Right ventricle myocardium superior (tissue), 1 donor: Measurements from ENCODE around the gene HS6ST3. TPM values are rescaled to one million over a fixed set of nuclear protein-coding genes. Genes with fewer than 3 reads are reported as not detected.
"Not testable (repeated sequence)": the region's sequence is repeated elsewhere in the genome, so short reads cannot be mapped to it uniquely, and the experiment has no call there.

Experiments
- ATAC-seq: fragments of 200-7000 bp; cut with Tn5 transposase; one replicate; pipeline ENCODE4 v1.9.1; 2020; ENCODE audit warnings: mild to moderate bottlenecking; ENCODE audit not compliant: poor library complexity
- DNase-seq: peaks from one replicate; pipeline ENCODE4 v3.0.0-alpha.2; 2020
- intact Hi-C: fragments of 100-400 bp; cut with DNase I; formaldehyde crosslinking; loops from one replicate; pipeline ENCODE4 v1.11.2; 2022
- total RNA-seq: library from RNA; stranded (reverse); fragmentation: NEBNext Ultra II Directional; extraction: Animal tissue kit (Norgen Biotek cat#: 25700); gene quantifications from one replicate; pipeline ENCODE4 v1.2.1, GENCODE V29; 2021
- donor health status: DM: no; HTN: yes; CAD: no; lungs with severe emphysema.

Gene HS6ST3
- total RNA-seq, 1 donor from 2014 or later, result 0.56 TPM

DNA sequence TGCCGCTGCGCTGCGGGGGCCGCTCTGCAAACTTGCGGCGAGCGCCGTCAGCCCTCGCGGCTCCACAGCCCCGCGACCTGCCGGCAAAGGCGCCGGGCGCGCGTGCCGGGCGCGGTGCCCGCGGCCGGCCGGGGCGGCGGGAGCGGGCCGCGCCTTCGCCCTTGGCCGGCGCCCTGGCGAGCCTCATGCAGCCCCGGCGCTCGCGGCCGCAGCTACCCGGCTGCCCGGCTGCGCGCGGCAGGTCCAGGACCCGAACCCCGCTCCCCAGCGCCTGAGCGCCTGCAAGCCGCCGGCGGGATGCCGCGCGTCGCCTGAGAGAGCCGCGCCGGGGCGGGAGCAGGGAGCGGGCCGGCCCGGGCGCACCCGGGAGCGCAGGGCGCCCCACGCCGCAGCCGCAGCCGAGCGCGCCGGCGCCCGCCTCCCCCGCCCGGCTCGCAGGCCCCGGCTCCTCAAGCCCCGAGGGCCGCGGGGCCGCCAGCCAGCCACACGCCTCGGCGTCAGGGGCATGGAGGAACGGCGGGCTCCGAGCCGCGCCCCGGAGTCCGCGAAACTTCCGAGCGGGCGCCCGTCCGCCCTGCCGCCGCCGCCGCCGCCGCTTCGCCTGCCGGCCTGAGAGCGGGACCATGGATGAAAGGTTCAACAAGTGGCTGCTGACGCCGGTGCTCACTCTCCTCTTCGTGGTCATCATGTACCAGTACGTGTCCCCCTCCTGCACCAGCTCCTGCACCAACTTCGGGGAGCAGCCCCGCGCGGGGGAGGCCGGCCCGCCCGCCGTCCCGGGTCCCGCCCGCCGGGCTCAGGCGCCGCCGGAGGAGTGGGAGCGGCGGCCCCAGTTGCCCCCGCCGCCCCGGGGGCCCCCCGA, 564 bp downstream of the HS6ST3 start:
- ATAC-seq (peak; percentile 12), DNase-seq (no peak)
- intact Hi-C loops, result no loop called here

DNA sequence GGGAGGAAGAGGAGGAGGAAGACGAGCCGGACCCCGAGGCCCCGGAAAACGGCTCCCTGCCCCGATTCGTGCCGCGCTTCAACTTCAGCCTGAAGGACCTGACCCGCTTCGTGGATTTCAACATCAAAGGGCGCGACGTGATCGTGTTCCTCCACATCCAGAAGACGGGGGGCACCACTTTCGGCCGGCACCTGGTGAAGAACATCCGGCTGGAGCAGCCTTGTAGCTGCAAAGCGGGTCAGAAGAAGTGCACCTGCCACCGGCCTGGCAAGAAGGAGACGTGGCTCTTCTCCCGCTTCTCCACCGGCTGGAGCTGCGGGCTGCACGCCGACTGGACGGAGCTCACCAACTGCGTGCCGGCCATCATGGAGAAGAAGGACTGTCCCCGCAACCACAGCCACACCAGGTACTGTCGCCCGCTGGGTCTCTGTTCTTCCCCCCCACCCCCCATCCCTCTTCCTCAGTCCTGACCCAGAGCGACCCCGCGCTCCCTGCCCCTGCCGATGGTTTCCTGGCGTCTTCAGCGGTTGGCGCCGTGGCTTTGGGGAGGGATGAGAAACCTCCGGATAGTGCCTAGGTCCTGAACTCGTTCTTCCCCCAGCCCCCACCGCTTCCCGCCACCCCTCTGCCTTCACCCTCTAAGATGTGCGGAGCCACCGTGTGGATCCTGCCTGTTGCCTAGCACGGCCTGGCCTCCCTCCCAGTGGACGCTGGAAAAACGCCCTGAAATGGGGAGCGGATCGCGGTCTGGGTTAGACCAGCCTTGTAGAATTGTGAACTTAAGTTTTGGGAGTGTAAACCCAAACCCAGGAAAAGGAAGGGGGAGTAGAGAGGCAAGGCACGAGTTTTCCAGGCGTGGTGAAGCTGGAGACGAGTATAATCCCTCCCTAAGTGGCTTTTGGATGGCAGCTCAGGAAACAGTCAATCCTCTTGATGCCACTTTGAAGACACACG, 1.5 kb downstream of the HS6ST3 start:
- peak; percentile 67 for ATAC-seq
- intact Hi-C loops, result no loop called here
- DNase-seq, result peak; percentile 45

DNA sequence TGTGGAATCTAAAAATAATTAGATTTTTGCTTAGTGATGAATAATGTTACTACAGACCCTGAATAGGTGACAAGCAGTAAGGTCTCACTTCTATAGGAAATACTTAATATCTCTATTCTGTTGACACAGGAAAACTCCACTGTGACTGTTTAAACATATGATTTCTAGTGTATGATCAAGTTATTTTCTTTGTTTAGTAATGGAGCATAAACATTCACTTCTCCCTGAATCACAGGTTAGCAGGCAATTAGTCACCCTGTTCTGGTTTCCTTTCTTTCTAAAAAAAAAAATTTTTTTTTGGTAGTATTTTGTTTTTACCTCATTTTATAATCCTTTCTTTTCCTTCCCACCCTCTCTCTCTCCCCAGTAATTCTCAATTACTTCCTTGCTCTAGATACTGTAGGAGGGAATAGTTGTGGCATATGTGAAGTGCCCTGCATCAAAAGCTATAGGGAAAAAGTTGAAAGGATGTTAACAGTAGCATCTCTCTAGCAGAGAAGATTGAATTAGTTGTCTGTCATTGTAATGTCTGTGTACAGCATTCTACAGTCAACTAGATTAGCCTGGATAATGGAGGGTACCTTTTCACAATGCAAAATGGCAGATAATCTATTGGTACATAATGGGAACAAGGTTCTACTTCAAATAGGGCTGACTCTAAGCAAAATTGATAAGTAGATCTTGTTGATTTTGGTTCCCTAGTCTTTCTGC, 3.5 kb downstream of the HS6ST3 start:
- ATAC-seq (no peak), DNase-seq (no peak)
- intact Hi-C loops, result no loop called here

DNA sequence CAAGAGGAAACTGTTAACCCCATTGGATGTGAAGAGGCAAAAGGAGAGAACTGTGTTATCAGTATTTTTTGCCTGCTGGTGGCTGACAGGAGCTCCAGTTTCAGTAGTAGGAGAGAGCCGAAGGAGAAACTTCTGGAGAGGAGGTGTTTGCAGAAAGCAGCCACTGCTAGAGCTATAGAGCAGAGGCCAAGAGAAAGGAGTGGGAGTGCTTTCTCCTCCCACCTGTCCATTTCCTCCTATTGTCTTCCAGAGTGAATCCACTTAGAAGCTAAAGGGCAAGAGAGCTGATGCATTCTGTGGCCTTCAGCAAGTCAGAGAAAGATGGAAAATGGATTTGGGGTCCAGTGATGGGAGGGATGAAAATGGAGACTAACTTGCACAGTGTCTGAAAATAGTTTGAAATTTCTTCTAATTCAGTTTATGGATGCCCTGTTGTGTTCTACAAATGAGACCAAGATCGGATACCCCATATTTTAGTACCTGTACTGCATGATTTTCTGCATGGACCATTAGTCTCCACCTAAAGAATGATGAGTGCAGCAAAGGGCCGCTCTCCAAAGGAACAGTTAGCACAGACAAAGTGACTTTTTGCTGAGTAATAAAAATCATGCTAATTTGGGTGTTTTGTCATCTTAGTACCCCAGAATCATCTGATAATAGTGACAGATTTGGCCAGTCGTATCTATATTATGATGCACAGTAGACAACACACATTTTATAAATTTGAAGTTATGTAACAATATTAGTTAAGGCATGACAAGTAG, 10.7 kb downstream of the HS6ST3 start:
- ATAC-seq, result no peak
- intact Hi-C loops, result no loop called here
- no peak for DNase-seq

DNA sequence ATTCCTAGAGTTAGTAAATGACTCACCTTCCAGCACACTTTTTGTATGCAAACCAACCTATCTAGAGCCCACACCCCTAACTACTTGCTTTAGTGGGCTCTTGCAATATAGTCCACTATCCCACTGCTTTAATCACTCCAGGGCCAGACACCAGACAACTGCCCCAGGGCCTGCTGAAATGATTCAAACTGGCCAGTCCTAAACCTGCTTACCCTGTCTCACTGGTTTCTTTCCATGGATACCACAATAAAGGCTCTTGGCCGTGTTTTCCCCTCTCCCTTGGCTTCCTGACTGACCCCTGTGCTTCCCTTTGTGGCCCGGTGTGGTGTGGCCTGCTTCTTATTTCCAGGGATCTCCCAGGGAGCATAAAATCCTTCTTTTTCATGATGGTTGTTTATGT, 14.6 kb downstream of the HS6ST3 start:
- ATAC-seq (no peak), DNase-seq (no peak)
- intact Hi-C loops, result no loop called here

DNA sequence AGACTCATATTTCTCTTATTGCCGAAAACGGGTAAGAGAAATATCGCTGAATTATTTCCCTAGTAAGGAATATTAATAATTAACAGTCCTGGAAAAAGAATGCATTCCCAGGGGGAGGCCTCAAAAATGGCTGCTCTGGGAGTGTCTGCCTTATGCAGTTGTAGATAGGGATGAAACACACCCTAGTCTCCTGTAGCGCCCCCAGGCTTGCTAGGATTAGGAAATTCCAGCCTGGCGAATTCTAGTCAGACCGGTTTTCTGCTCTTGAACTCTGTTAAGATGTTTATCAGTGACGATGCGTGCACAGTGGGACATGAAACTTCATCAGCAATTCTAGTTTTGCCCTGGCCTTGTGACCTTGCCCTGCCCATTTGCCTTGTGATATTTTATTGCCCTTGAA, 18.2 kb downstream of the HS6ST3 start:
- ATAC-seq, DNase-seq, intact Hi-C loops: not testable (repeated sequence)

DNA sequence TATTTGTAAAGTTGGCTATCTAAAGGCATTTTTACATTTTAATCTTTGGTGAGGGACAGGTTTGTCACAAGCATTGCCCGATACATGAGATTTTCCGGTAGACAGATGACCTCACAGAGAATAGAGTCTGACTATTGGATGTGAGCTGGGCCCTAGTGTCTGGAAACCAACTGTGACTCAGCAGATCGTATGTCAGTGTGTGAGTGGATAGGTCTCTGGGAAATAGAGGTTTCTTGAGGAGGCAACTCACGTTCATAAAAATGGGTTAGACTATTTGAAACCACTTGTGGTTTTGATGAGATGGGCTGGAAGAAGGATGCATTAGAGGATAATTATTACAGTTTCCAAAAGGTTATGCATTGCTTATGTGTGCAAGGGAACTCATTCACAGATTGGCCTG, 19.2 kb downstream of the HS6ST3 start:
- ATAC-seq (no peak), DNase-seq (no peak)
- intact Hi-C loops, result no loop called here

DNA sequence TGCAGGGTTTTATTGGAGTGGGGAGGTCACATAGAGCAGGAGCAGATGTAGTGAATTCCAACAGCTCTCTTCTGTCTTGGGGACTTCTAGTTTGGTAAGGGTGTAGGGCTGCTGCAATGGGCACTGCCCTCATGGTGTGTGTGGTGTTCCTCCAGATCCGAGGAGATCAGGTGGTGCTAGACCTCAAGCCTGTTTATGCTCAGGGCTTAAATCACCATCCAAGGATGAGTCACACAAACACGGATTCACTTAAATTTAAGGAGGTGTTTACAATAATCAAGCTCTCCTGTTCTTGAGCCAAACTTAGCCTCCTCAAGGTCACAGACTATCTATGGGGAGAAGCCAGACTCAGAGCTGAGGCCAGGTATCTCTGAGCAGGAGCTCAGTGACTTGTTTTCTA, 23.0 kb downstream of the HS6ST3 start:
- ATAC-seq (no peak), DNase-seq (no peak)
- intact Hi-C loops, result no loop called here

DNA sequence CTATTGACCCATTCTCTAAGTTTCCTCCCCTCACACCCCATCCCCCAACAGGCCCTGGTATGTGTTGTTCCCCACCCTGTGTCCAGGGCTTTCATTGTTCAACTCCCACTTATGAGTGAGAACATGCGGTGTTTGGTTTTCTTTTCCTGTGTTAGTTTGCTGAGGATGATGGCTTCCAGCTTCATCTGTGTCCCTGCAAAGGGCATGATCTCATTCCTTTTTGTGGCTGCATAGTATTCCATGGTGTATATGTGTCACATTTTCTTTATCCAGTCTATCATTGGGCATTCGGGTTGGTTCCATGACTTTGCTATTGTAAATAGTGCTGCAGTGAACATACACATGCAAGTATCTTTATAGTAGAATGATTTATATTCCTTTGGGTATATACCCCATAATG, 25.5 kb downstream of the HS6ST3 start:
- DNase-seq, intact Hi-C loops, ATAC-seq: not testable (repeated sequence)

DNA sequence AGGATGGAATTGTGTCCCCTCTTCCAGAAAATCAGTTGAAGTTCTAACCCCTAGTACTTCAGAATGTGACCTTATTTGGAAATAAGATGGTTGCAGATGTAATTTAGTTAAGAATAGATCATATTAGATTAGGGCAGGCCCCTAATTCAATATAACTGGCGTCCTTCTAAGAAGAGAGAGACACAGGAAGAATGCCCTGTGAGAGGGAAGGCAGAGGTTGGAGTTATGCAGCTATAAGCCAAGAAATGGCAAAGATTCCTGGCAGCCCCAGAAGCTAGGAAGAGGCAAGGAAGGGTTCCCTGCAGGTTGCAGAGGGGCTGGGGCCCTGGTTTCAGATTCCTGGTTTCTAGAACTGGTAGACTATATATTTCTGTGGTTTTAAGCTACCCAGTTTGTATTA, 30.0 kb downstream of the HS6ST3 start:
- ATAC-seq, result no peak
- no peak for DNase-seq
- intact Hi-C loops, result no loop called here

DNA sequence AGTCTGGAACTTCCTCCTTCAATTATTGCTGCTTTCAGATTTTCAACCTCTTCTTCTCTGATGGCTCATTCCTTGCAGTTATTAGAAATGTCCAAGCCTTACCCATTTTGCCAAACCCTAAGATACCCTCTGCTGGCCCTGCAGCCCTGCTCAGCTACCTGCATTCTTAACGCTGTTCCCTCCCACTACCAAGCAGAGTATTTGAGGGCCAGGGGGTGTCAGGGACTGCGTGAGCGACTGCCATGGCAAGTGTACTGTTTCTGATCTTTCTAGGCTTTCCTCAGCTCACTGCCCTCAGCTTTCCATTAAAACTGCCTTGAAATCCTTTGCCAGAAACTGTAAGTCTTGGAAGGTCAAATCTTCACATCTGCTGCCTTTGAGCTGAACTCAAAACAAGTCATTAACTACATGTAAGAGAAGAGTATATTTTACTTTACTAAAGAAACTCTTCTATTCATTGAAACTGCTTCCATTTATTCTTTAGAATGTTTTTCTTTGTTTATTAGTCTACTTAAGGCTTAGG, 41.0 kb downstream of the HS6ST3 start:
- ATAC-seq, result no peak
- intact Hi-C loops, result no loop called here
- DNase-seq, result no peak

DNA sequence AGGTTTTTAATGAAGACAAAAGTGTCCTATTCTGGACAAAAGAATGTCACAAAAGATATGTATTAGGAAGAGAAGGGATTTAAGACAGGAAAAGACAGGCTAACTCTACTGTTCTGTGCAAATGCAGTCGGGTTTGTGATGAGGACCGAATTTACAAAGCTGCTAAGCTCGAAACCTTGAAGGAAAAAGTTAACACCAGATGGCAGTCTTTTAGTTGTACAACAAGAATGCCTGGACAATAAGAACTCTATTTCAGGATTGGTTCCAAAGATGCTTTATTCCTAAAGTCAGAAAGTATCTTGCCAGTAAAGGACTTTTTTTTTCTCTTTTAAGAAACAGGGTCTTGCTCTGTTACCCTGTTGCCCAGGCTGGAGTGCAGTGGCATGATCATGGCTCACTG, 51.1 kb downstream of the HS6ST3 start:
- ATAC-seq (no peak), DNase-seq (no peak)
- intact Hi-C loops, result no loop called here

DNA sequence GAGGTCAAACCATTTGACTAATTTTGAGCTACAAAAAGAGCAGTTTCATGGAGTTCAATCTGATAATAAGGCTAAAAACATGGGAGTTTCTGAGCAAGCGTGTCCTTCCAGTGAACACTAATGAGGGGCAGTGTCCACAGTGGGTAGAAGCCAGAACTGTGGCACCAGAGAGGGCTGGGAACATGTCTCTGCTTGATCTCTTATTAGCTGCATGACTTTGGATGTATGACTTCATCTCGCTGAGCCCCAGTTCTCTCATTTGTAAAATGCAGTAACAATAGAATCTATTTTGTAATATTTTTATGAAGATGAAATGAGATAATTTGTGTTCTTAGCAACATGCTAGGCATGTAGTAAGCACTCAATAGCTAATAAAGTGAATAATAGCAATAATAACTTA, 69.8 kb downstream of the HS6ST3 start:
- intact Hi-C loops, result no loop called here
- ATAC-seq (no peak), DNase-seq (no peak)

DNA sequence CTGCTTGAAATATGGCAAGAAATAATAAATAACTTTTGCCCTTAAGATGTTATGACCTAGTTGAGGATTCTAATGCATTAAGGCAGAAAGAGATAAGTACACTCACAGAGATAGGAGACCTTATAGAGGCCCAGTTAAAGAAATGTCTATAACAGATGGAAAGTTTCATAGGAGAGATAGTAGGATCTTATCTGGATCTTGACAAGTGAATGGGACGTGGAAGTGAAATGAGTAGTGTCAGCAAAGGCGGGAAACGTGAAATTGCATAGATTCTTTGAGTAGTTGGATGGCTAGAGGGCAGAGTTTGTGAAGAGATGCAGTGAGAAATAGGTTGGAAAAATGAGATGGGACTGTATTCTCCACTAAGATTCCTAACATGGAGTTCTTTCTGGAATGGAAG, 71.2 kb downstream of the HS6ST3 start:
- no peak for DNase-seq
- intact Hi-C loops, result no loop called here
- no peak for ATAC-seq

DNA sequence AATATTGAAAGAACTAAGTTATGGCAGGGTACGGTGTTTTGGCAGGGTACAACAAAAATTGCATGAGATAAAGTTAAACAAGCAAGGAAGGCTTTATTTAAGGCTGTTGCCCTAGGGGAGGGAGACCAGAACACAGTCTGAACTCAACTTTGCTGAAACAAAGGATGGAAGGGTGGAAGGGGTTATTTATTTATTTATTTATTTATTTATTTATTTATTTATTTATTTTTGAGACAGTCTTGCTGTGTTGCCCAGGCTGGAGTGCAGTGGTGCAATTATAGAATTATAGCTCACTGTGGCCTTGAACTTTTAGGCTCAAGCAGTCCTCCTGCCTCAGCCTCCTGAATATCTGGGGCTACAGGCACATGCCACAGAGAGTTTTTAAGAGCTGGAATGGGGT, 75.9 kb downstream of the HS6ST3 start:
- intact Hi-C loops, result no loop called here
- ATAC-seq (no peak), DNase-seq (no peak)

DNA sequence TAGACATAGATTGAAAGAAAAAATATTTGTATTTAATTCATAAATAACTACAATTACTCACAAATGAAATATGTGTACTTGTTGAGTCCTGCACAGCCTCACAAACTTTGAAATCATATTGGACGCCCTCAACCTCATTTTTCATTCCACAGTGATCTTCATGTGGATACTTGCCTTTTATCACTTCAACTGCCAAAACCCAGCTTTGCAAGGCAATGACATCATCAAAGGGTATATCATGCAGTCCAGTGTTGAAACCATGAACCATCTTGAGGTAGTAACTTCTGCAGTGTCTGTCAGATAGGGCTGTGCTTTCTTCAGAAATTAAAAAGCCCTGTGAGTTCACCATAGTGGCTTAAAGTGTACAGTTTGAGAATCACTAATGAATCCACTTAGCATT, 82.2 kb downstream of the HS6ST3 start:
- ATAC-seq, result no peak
- intact Hi-C loops, result no loop called here
- DNase-seq, result no peak

DNA sequence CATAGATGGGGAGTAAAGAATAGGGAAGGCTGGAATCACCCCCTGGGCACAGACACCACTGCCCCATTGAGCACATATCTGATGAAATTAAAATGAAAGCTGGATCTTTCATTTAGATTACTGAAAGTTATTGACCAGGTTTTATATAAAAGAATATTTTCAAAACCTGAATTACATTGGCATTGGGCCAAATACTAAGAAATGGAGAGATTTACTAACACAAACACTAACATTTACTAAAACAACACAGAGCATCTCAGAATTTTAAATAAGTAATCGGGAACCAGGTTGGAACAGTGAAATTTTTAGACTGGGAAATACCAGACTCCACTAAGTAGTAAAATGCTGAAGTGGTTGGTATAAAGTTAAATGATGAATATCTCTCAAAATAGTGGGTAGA, 88.9 kb downstream of the HS6ST3 start:
- no peak for DNase-seq
- ATAC-seq, result no peak
- intact Hi-C loops, result no loop called here

DNA sequence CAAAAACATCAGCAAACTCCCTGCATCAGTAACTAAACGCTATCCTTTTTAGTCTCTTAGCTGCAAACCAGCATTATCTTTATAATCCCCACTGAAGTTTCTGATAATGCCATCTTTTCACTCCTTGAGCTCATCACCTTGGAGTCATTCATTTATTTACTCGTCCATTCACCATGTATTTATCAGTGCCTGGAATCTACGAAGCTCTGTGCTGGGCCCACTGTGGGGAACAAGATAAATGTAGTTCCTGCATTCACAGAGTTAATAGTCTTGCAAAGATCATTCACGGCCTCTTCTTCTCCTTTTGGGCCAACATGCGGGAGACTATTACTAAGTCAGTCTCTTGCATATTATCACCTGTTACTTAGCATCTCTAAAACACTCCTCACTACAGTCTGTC, 89.4 kb downstream of the HS6ST3 start:
- intact Hi-C loops, result no loop called here

More for the DNA sequence above, 89.4 kb downstream of the HS6ST3 start:
- ATAC-seq (no peak), DNase-seq (no peak)
